Vagina (tissue), 2 donors: Measurements from ENCODE around the gene MYH14. TPM values are rescaled to one million over a fixed set of nuclear protein-coding genes. Genes with fewer than 3 reads are reported as not detected.

Experiments used
- DNase-seq, 2 donors: peaks; one replicate each; pipeline ENCODE4 v3.0.0-alpha.2; 2017; ENCODE audit errors: extremely low spot score in 2 of 2
- H3K27ac ChIP-seq: fragments of 200-600 bp; sonication (generic); one replicate; pipeline ENCODE4 v1.5.1; 2019
- H3K27me3 ChIP-seq: fragments of 200-600 bp; sonication (generic); one replicate; pipeline ENCODE4 v1.5.1; 2019
- H3K36me3 ChIP-seq, 2 donors: fragments of 200-600 bp; sonication (generic); one replicate each; pipeline ENCODE4 v1.5.1; 2017 to 2019
- H3K4me1 ChIP-seq: fragments of 200-600 bp; sonication (generic); one replicate; pipeline ENCODE4 v1.5.1; 2019
- H3K4me3 ChIP-seq, 2 donors: fragments of 200-600 bp; sonication (generic); 1 replicate in 1 of 2; 2 replicates in 1 of 2; pipeline ENCODE4 v1.5.1; 2016 to 2019
- H3K9me3 ChIP-seq: fragments of 200-600 bp; sonication (generic); one replicate; pipeline ENCODE4 v1.5.1; 2019
- POLR2A ChIP-seq, 2 donors: fragments of 450-650 bp; IDR thresholded peaks; one replicate each; pipeline ENCODE4 v1.6.1; 2017; ENCODE audit warnings: antibody characterized with exemption in 2 of 2, mild to moderate bottlenecking in 2 of 2, moderate library complexity in 2 of 2
- POLR2AphosphoS5 ChIP-seq, 2 donors: sonication (generic); formaldehyde crosslinking; IDR thresholded peaks; one replicate each; pipeline ENCODE4 v1.9.0; 2017; ENCODE audit warnings: antibody characterized with exemption in 2 of 2, mild to moderate bottlenecking in 2 of 2, low read depth in 1 of 2; ENCODE audit not compliant: insufficient read depth in 1 of 2
- intact Hi-C: fragments of 100-400 bp; cut with DNase I; formaldehyde crosslinking; loops from one replicate; pipeline ENCODE4 v1.15.1; 2023
- total RNA-seq: library from RNA; depleted of rRNA; stranded (reverse); fragments of >200 nt; gene quantifications from one replicate; pipeline ENCODE4 v1.2.3, GENCODE V29; 2016
- TF ChIP-seq, protein P1 (sequence below), 3 experiments: fragments of 450-650 bp in 2 of 3; fragments of 200-600 bp in 1 of 3; sonication (generic) in 1 of 3; IDR thresholded peaks; one replicate each; pipeline ENCODE4 v1.5.1; 2017 to 2019; ENCODE audit warnings: antibody characterized with exemption in 3 of 3, mild to moderate bottlenecking in 2 of 3, moderate library complexity in 2 of 3

MYH14 gene
- total RNA-seq, 1 donor from 2014 or later = 51.6 TPM

DNA sequence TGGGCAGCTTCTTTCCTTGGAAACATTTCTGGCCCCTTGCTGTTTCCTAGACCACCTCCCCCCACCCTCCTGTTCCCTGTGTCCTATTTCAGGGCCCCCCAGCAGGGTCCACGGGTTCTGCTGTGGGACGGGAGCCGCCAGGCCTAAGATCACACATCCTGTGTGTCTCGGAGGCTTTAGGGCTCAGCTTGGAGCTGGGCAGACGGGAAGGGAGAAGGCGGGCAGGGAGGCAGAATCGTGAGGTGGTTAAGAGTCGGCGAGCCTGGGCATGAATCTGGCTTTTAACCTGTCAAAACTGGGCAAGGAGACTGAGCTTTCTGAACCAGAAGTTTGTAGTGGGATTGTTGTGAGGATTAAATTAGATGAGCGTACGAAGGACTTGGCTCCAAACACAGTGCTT is 120.9 kb downstream of the MYH14 start:
- no peak for DNase-seq
- TF ChIP-seq, protein P1, sequence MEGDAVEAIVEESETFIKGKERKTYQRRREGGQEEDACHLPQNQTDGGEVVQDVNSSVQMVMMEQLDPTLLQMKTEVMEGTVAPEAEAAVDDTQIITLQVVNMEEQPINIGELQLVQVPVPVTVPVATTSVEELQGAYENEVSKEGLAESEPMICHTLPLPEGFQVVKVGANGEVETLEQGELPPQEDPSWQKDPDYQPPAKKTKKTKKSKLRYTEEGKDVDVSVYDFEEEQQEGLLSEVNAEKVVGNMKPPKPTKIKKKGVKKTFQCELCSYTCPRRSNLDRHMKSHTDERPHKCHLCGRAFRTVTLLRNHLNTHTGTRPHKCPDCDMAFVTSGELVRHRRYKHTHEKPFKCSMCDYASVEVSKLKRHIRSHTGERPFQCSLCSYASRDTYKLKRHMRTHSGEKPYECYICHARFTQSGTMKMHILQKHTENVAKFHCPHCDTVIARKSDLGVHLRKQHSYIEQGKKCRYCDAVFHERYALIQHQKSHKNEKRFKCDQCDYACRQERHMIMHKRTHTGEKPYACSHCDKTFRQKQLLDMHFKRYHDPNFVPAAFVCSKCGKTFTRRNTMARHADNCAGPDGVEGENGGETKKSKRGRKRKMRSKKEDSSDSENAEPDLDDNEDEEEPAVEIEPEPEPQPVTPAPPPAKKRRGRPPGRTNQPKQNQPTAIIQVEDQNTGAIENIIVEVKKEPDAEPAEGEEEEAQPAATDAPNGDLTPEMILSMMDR (IDR thresholded peaks at IDR 0.05) = no peak
- TF ChIP-seq POLR2A (IDR thresholded peaks at IDR 0.05) = no peak
- no peak for TF ChIP-seq POLR2AphosphoS5 (IDR thresholded peaks at IDR 0.05; ENCODE audit: insufficient read depth in 1 of 2, low read depth in 1 of 2)
- H3K4me1 ChIP-seq = peaks cover 26% of the 10 kb centered on the region
- no peaks in the 10 kb centered on the region for H3K36me3 ChIP-seq
- H3K9me3 ChIP-seq = no peaks in the 10 kb centered on the region
- intact Hi-C loops = no loop called here
- H3K4me3 ChIP-seq = no peak overlapping the region
- H3K27ac ChIP-seq = no peak overlapping the region
- H3K27me3 ChIP-seq = no peaks in the 10 kb centered on the region

DNA sequence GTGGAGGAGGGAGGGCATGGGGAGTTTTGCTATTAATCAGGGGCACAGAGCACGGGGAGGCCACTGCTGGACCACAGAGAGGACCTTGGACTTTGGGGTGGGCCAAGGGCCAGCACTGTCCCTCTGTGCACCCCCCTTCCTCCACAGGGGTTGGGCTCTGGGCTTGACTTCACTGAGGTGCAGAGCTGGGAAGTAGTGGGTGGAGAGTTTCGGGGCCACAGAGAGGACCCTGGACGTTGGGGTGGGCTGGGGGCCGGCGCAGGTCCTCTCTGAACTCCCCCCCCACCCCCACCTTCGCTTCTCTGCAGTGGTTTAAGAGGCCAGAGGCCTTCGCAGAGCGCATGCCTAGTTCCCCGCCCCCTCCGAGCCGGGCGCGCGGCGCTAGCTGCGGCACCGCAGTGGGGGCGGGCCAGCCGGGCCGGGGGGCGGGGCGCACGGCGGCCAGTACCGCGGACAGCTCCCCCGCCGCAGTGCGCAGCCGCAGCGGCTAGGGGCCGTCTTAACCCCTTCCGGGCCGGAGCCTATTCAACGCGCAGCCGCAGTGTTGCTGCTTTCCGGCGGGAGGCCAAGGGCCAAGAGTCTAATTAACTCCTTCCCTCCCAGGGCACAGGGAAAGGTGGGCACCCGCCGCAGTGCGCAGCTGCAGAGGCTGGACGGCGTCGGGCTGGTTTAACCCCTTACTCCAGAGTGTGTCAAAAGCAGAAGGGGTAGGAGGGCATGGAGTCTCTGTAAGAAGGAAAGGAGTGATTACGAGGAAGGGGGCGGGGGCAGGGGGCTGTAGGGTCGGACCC is 122.1 kb downstream of the MYH14 start:
- Histone ChIP-seq H3K4me1 (peaks cover 32% of the 10 kb centered on the region), H3K9me3 (no peaks in the 10 kb centered on the region), H3K4me3 (no peak overlapping the region), H3K36me3 (no peaks in the 10 kb centered on the region), H3K27ac (no peak overlapping the region), H3K27me3 (no peaks in the 10 kb centered on the region)
- intact Hi-C loops = no loop called here
- no peak for DNase-seq
- TF ChIP-seq POLR2A (IDR thresholded peaks at IDR 0.05) = no peak

GRCh38 chr19:50326101-50326664 is 122.8 kb downstream of the MYH14 start:
- TF ChIP-seq POLR2AphosphoS5 (IDR thresholded peaks at IDR 0.05; ENCODE audit: insufficient read depth in 1 of 2, low read depth in 1 of 2) (no peak), POLR2A (IDR thresholded peaks at IDR 0.05) (no peak)
- TF ChIP-seq, protein P1 (IDR thresholded peaks at IDR 0.05) = no peak
- peaks cover 37% of the 10 kb centered on the region for H3K4me1 ChIP-seq

DNA sequence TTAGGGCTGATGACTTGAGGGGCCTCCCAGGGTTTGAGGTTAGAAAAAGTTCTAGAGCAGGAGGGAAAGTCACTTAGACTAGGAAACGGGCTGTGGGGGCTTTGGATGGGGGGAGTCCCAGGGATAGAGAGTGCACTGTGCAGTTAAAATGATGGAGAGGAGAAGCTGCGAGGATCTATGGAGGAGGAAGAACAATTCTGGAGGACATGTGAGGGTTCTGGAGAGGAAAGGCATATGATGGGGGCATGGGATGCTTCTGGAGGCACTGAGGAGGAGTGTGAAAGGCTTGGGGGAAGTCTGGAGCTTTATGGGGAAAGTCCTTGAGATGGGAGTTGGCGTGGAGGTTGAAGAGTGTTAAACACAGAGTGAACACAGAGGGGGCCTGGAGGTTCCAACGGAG is 123.6 kb downstream of the MYH14 start:
- TF ChIP-seq, protein P1 (IDR thresholded peaks at IDR 0.05) = no peak
- TF ChIP-seq POLR2A (IDR thresholded peaks at IDR 0.05) (no peak), POLR2AphosphoS5 (IDR thresholded peaks at IDR 0.05; ENCODE audit: insufficient read depth in 1 of 2, low read depth in 1 of 2) (no peak)
- H3K4me1 ChIP-seq = peaks cover 42% of the 10 kb centered on the region
- intact Hi-C loops = no loop called here
- no peak for DNase-seq
- no peak overlapping the region for H3K4me3 ChIP-seq
- H3K27ac ChIP-seq = no peak overlapping the region
- H3K36me3 ChIP-seq = no peaks in the 10 kb centered on the region
- H3K27me3 ChIP-seq = no peaks in the 10 kb centered on the region
- H3K9me3 ChIP-seq = no peaks in the 10 kb centered on the region

More at GRCh38 chr19:50326101-50326664, 122.8 kb downstream of the MYH14 start:
- Histone ChIP-seq H3K9me3 (no peaks in the 10 kb centered on the region), H3K27ac (no peak overlapping the region), H3K4me3 (no peak overlapping the region), H3K36me3 (no peaks in the 10 kb centered on the region), H3K27me3 (no peaks in the 10 kb centered on the region)
- intact Hi-C loops = no loop called here
- DNase-seq = no peak

GRCh38 chr19:50327461-50328223 is 124.2 kb downstream of the MYH14 start:
- Histone ChIP-seq H3K36me3 (no peaks in the 10 kb centered on the region), H3K27ac (no peak overlapping the region), H3K9me3 (no peaks in the 10 kb centered on the region), H3K27me3 (no peaks in the 10 kb centered on the region), H3K4me1 (peaks cover 49% of the 10 kb centered on the region), H3K4me3 (no peak overlapping the region)
- intact Hi-C loops = no loop called here
- TF ChIP-seq, protein P1 (IDR thresholded peaks at IDR 0.05) = no peak
- TF ChIP-seq POLR2AphosphoS5 (IDR thresholded peaks at IDR 0.05; ENCODE audit: insufficient read depth in 1 of 2, low read depth in 1 of 2) (no peak), POLR2A (IDR thresholded peaks at IDR 0.05) (no peak)
- DNase-seq = no peak
